ENCODE results near the gene PHF5A.

DNA sequence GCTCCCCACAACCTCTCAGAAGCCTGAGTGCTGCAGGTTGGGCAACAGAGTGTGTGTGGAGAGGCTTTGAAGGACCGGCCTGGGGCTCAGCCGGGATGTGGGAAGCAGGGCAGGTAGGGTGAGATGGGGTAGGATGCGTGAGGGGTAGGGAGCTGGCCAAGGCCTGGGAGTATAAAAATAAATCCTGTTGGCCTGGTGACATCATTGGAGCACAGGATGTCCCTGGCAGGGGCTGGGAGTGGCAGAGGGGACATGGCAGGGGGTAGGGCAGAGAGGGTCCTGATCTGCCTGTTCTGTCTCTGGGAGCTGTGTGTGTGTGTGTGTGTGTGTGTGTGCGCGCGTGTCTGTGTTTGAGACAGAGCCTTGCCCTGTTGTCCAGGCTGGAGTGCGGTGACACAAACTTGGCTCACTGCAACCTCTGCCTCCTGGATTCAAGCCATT lies 58.2 kb downstream of the PHF5A start:
- TF ChIP-seq, protein P1, sequence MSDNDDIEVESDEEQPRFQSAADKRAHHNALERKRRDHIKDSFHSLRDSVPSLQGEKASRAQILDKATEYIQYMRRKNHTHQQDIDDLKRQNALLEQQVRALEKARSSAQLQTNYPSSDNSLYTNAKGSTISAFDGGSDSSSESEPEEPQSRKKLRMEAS (IDR thresholded peaks at IDR 0.05; ENCODE audit: low read depth): no peak
- TF ChIP-seq RFX5 (IDR thresholded peaks at IDR 0.05; ENCODE audit: low read length) (no peak), POLR2AphosphoS5 (IDR thresholded peaks at IDR 0.05; ENCODE audit: low read depth, low read length) (no peak), SMC3 (IDR thresholded peaks at IDR 0.05; ENCODE audit: low read depth, low read length) (no peak), CTCF (IDR thresholded peaks at IDR 0.05) (no peak), EZH2phosphoT487 (IDR thresholded peaks at IDR 0.05; ENCODE audit: borderline replicate concordance, low read depth) (no peak), GABPA (IDR thresholded peaks at IDR 0.05; ENCODE audit: low read depth) (no peak), EP300 (IDR thresholded peaks at IDR 0.05; ENCODE audit: borderline replicate concordance in 1 of 2, low read depth in 1 of 2, low read length in 1 of 2) (no peak), REST (IDR thresholded peaks at IDR 0.05; ENCODE audit: low read depth, low read length) (no peak), RAD21 (IDR thresholded peaks at IDR 0.05; ENCODE audit: low read length) (no peak), USF2 (IDR thresholded peaks at IDR 0.05; ENCODE audit: borderline replicate concordance, low read depth, low read length) (no peak), TCF12 (IDR thresholded peaks at IDR 0.05) (no peak)
